CD4-positive, alpha-beta T cell (primary cell): ENCODE data around the gene ADGRG1. TPM values are rescaled to one million over a fixed set of nuclear protein-coding genes. Genes with fewer than 3 reads are reported as not detected.

Experiments used
- ATAC-seq: fragments of 200-7000 bp; cut with Tn5 transposase; one replicate; pipeline ENCODE4 v1.10.0; 2022; ENCODE audit warnings: mild to moderate bottlenecking; ENCODE audit not compliant: poor library complexity
- CTCF ChIA-PET: fragments of 350-600 bp; sonication (Branson Sonifier 250); formaldehyde crosslinking; loops from one replicate; lab custom pipeline; 2021; ENCODE audit warnings: antibody characterized with exemption, inconsistent platforms; lab: Charles Lee
- POLR2A ChIA-PET: fragments of 350-600 bp; sonication (Branson Sonifier 250); formaldehyde crosslinking; loops from one replicate; lab custom pipeline; 2021; ENCODE audit warnings: antibody characterized with exemption, inconsistent platforms; lab: Charles Lee
- DNase-seq, 14 experiments: peaks; one replicate each; pipeline ENCODE4 v3.0.0-alpha.2; 2013 to 2020; ENCODE audit warnings: mixed read lengths in 2 of 14
- H3K27ac ChIP-seq, 2 donors: one replicate each; pipeline versions ENCODE4 v1.5.1 to v1.7.0; 2013; ENCODE audit warnings: low read length in 2 of 2, low read depth in 1 of 2, mild to moderate bottlenecking in 1 of 2
- H3K27me3 ChIP-seq, 2 experiments: 1 replicate in 1 of 2; 2 replicates in 1 of 2; pipeline versions ENCODE4 v1.6.1 to v1.7.0; 2013; ENCODE audit warnings: low read length in 2 of 2, control low read depth in 1 of 2, mild to moderate bottlenecking in 1 of 2, moderate library complexity in 1 of 2; ENCODE audit not compliant: insufficient read depth in 2 of 2, control insufficient read depth in 1 of 2
- H3K36me3 ChIP-seq: one replicate; pipeline ENCODE4 v1.6.1; 2013; ENCODE audit warnings: low read length, control low read depth; ENCODE audit not compliant: insufficient read depth
- H3K4me1 ChIP-seq: one replicate; pipeline ENCODE4 v1.6.1; 2013; ENCODE audit warnings: low read length, control low read depth; ENCODE audit not compliant: insufficient read depth
- H3K4me3 ChIP-seq: one replicate; pipeline ENCODE4 v1.5.1; 2013; ENCODE audit warnings: mild to moderate bottlenecking, low read length, moderate library complexity
- H3K9me3 ChIP-seq, 2 experiments: 1 replicate in 1 of 2; 2 replicates in 1 of 2; pipeline versions ENCODE4 v1.6.1 to v1.7.0; 2013; ENCODE audit warnings: low read length in 2 of 2, mild to moderate bottlenecking in 2 of 2, control low read depth in 1 of 2, moderate library complexity in 1 of 2; ENCODE audit not compliant: control insufficient read depth in 1 of 2, insufficient read depth in 1 of 2
- H3K27ac Mint-ChIP-seq: one replicate; pipeline ENCODE4 v1.8.0; 2020; ENCODE audit warnings: mixed read lengths
- H3K27me3 Mint-ChIP-seq: one replicate; pipeline ENCODE4 v1.8.0; 2021; ENCODE audit warnings: mixed read lengths
- H3K36me3 Mint-ChIP-seq: one replicate; pipeline ENCODE4 v1.8.0; 2021; ENCODE audit warnings: low read depth, mixed read lengths
- H3K4me1 Mint-ChIP-seq: one replicate; pipeline ENCODE4 v1.8.0; 2021; ENCODE audit warnings: low read depth, mixed read lengths
- H3K4me3 Mint-ChIP-seq: one replicate; pipeline ENCODE4 v1.8.0; 2020; ENCODE audit warnings: mild to moderate bottlenecking, mixed read lengths
- H3K9me3 Mint-ChIP-seq: one replicate; pipeline ENCODE4 v1.8.0; 2020; ENCODE audit warnings: mixed read lengths
- intact Hi-C, 2 experiments: fragments of 100-400 bp; cut with DNase I in 1 of 2; cut with micrococcal nuclease in 1 of 2; formaldehyde crosslinking; loops; one replicate each; pipeline versions ENCODE4 v1.15.1 to v1.9.0; 2023 to 2025; cut with DNase I, micrococcal nuclease
- total RNA-seq, 174 experiments: library from RNA in 2 of 174; stranded (reverse) in 2 of 174; gene quantifications; one replicate each; pipeline ENCODE4 v1.2.3 and lab custom pipeline; 2021 to 2026
- TF ChIP-seq, protein P1 (sequence below): fragments of 200-600 bp; IDR thresholded peaks from one replicate; pipeline ENCODE4 v1.8.0; 2022; ENCODE audit warnings: antibody characterized with exemption, mild to moderate bottlenecking

ADGRG1 gene
- total RNA-seq, 2 experiments from 2014 or later = 1.8 to 2.3 TPM

DNA sequence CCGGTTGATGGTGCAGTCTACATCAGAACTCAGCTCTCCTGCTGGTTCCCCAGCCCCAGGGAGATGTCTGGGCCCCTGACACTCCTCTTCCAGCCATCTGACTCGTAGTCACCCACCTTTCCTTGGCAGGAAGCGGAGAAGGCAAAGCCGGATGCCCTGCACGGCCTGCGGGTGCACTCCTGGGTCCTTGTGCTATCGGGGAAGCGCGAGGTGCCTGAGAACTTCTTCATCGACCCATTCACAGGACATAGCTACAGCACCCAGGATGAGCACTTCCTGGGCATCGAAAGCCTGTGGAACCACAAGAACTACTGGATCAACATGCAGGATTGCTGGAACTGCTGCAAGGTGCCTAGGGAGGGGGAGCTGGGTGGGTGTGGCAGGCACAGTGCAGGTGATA, 78.9 kb downstream of the ADGRG1 start:
- intact Hi-C loops = no loop called here
- Histone ChIP-seq H3K4me1 (no peaks in the 10 kb centered on the region), H3K4me3 (no peak overlapping the region), H3K27me3 (no peaks in the 10 kb centered on the region), H3K27ac (no peak overlapping the region), H3K9me3 (no peaks in the 10 kb centered on the region), H3K36me3 (no peaks in the 10 kb centered on the region)
- ChIA-PET POLR2A (no interaction called here), CTCF (no interaction called here)
- TF ChIP-seq, protein P1, sequence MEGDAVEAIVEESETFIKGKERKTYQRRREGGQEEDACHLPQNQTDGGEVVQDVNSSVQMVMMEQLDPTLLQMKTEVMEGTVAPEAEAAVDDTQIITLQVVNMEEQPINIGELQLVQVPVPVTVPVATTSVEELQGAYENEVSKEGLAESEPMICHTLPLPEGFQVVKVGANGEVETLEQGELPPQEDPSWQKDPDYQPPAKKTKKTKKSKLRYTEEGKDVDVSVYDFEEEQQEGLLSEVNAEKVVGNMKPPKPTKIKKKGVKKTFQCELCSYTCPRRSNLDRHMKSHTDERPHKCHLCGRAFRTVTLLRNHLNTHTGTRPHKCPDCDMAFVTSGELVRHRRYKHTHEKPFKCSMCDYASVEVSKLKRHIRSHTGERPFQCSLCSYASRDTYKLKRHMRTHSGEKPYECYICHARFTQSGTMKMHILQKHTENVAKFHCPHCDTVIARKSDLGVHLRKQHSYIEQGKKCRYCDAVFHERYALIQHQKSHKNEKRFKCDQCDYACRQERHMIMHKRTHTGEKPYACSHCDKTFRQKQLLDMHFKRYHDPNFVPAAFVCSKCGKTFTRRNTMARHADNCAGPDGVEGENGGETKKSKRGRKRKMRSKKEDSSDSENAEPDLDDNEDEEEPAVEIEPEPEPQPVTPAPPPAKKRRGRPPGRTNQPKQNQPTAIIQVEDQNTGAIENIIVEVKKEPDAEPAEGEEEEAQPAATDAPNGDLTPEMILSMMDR = no peak
- no peak for DNase-seq
- no peak for ATAC-seq
- Mint-ChIP-seq H3K4me1 (no peaks in the 10 kb centered on the region), H3K4me3 (no peak overlapping the region), H3K9me3 (no peaks in the 10 kb centered on the region), H3K36me3 (no peaks in the 10 kb centered on the region), H3K27ac (no peak overlapping the region), H3K27me3 (no peaks in the 10 kb centered on the region)

DNA sequence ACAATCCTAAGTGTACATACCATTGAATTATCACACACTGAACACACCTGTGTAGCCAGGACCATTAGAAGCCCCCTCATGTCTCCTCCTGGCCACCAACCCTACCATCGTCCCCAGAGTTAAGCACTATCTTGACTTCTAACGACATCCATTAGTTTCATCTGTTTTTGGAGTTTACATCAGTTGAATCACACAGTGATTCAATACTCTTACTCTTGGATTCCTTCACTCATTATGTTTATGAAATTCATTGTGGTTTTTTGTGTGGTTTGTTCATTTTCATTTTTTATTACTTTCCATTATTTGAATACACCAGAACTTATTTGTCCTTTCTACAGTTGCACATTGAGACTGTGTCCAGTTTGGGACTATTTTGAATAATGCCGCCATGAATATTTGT, 79.7 kb downstream of the ADGRG1 start:
- H3K27me3 Mint-ChIP-seq = no peaks in the 10 kb centered on the region
- Histone ChIP-seq H3K27ac (no peak overlapping the region), H3K4me1 (no peaks in the 10 kb centered on the region), H3K27me3 (no peaks in the 10 kb centered on the region), H3K36me3 (no peaks in the 10 kb centered on the region), H3K9me3 (no peaks in the 10 kb centered on the region), H3K4me3 (no peak overlapping the region)
- H3K27ac Mint-ChIP-seq = no peak overlapping the region
- TF ChIP-seq, protein P1 = no peak
- H3K4me3 Mint-ChIP-seq = no peak overlapping the region
- intact Hi-C loops = no loop called here
- no peaks in the 10 kb centered on the region for H3K9me3 Mint-ChIP-seq
- ATAC-seq = no peak
- H3K36me3 Mint-ChIP-seq = no peaks in the 10 kb centered on the region
- DNase-seq = no peak
- CTCF ChIA-PET = no interaction called here
- POLR2A ChIA-PET = no interaction called here
- no peaks in the 10 kb centered on the region for H3K4me1 Mint-ChIP-seq

DNA sequence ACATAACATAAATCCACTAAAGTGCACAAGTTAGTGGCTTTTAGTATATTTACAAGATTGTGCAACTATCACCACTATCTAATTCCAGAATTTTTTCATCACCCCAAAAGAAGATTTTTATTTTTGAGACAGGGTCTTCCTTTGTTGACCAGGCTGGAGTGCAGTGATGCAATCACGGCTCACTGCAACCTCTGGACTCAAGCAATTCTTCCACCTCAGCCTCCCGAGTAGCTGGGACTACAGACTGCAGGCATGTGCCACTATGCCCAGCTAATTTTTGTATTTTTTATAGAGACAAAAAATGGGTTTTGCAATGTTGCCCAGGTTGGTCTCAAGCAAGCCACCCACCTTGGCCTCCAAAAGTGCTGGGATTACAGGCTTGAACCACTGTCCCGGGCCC, 81.2 kb downstream of the ADGRG1 start:
- peaks cover 0 to 1% of the 10 kb centered on the region in 2 experiments for H3K27me3 ChIP-seq
- intact Hi-C loops = no loop called here
- H3K27ac ChIP-seq = no peak overlapping the region
- no peak overlapping the region for H3K4me3 ChIP-seq
- no peak for DNase-seq
- TF ChIP-seq, protein P1 = no peak
- H3K36me3 ChIP-seq = no peaks in the 10 kb centered on the region
- Mint-ChIP-seq H3K27ac (no peak overlapping the region), H3K27me3 (no peaks in the 10 kb centered on the region), H3K9me3 (no peaks in the 10 kb centered on the region), H3K36me3 (no peaks in the 10 kb centered on the region), H3K4me1 (no peaks in the 10 kb centered on the region), H3K4me3 (no peak overlapping the region)
- H3K9me3 ChIP-seq = no peaks in the 10 kb centered on the region
- CTCF ChIA-PET = no interaction called here
- POLR2A ChIA-PET = no interaction called here
- no peaks in the 10 kb centered on the region for H3K4me1 ChIP-seq
- ATAC-seq = no peak
